ENCODE results near the gene KCNT1.

GRCh38 chr9:135695642-135696041 lies 6.3 kb upstream of the KCNT1 start:
- TF ChIP-seq CTCF (IDR thresholded peaks at IDR 0.05; ENCODE audit: low read depth, low read length) (no peak), EZH2phosphoT487 (IDR thresholded peaks at IDR 0.05; ENCODE audit: low read depth) (no peak)

Data from OCI-LY3 (cell line).